Skeletal muscle cell (primary cell): ENCODE results near the gene SYT15.
"Not testable (repeated sequence)": the region's sequence is repeated elsewhere in the genome, so short reads cannot be mapped to it uniquely, and the experiment has no call there.

ENCODE experiments used
- DNase-seq: peaks from one replicate; pipeline ENCODE4 v3.0.0-alpha.2; 2010; ENCODE audit warnings: low read depth
- H3K4me3 ChIP-seq: 2 replicates; pipeline ENCODE4 v1.5.1; 2011; ENCODE audit warnings: low read depth, mild to moderate bottlenecking, control low read depth, low read length, moderate library complexity

SYT15 gene

GRCh38 chr10:46579378-46579777, 450 bp downstream of the SYT15 start:
- H3K4me3 ChIP-seq, DNase-seq: not testable (repeated sequence)

- H3K4me3 ChIP-seq, DNase-seq: not testable (repeated sequence)
Observed at GRCh38 chr10:46581997-46582396, 3.1 kb downstream of the SYT15 start.

GRCh38 chr10:46582568-46582967, 3.6 kb downstream of the SYT15 start:
- not testable (repeated sequence) for H3K4me3 ChIP-seq, DNase-seq

- not testable (repeated sequence) for DNase-seq, H3K4me3 ChIP-seq
Observed at GRCh38 chr10:46584196-46584595, 5.3 kb downstream of the SYT15 start.

- not testable (repeated sequence) for DNase-seq, H3K4me3 ChIP-seq
Observed at GRCh38 chr10:46585246-46585645, 6.3 kb downstream of the SYT15 start.

GRCh38 chr10:46587546-46587945, 8.6 kb downstream of the SYT15 start:
- not testable (repeated sequence) for DNase-seq, H3K4me3 ChIP-seq

GRCh38 chr10:46588221-46588620, 9.3 kb downstream of the SYT15 start:
- not testable (repeated sequence) for DNase-seq

GRCh38 chr10:46589589-46589988, 10.7 kb downstream of the SYT15 start:
- DNase-seq, H3K4me3 ChIP-seq: not testable (repeated sequence)

More at GRCh38 chr10:46588221-46588620, 9.3 kb downstream of the SYT15 start:
- H3K4me3 ChIP-seq, result not testable (repeated sequence)

GRCh38 chr10:46591053-46591452, 12.1 kb downstream of the SYT15 start:
- DNase-seq, H3K4me3 ChIP-seq: not testable (repeated sequence)

- H3K4me3 ChIP-seq, DNase-seq: not testable (repeated sequence)
Observed at GRCh38 chr10:46593307-46593706, 14.4 kb downstream of the SYT15 start.

GRCh38 chr10:46594453-46595063, 15.6 kb downstream of the SYT15 start:
- DNase-seq, H3K4me3 ChIP-seq: not testable (repeated sequence)

GRCh38 chr10:46596570-46596969, 17.6 kb downstream of the SYT15 start:
- not testable (repeated sequence) for H3K4me3 ChIP-seq, DNase-seq

GRCh38 chr10:46597616-46598246, 18.8 kb downstream of the SYT15 start:
- H3K4me3 ChIP-seq, result peak overlapping the region; percentile 37
- not testable (repeated sequence) for DNase-seq

- not testable (repeated sequence) for DNase-seq, H3K4me3 ChIP-seq
Observed at GRCh38 chr10:46600516-46600915, 21.6 kb downstream of the SYT15 start.

GRCh38 chr10:46615540-46615939, 36.6 kb downstream of the SYT15 start:
- H3K4me3 ChIP-seq, DNase-seq: not testable (repeated sequence)

- DNase-seq, H3K4me3 ChIP-seq: not testable (repeated sequence)
Observed at GRCh38 chr10:46616227-46616626, 37.3 kb downstream of the SYT15 start.

GRCh38 chr10:46617134-46617533, 38.2 kb downstream of the SYT15 start:
- H3K4me3 ChIP-seq, DNase-seq: not testable (repeated sequence)

GRCh38 chr10:46617913-46618312, 39.0 kb downstream of the SYT15 start:
- not testable (repeated sequence) for DNase-seq, H3K4me3 ChIP-seq

GRCh38 chr10:46623899-46624654, 45.1 kb downstream of the SYT15 start:
- DNase-seq, H3K4me3 ChIP-seq: not testable (repeated sequence)

GRCh38 chr10:46629805-46630204, 50.9 kb downstream of the SYT15 start:
- not testable (repeated sequence) for H3K4me3 ChIP-seq, DNase-seq
